ENCODE data around the gene ARMC3. TPM values are rescaled to one million over a fixed set of nuclear protein-coding genes. Genes with fewer than 3 reads are reported as not detected.

Gene ARMC3
- total and polyA plus RNA-seq, 4 donors: 0.05 TPM; not detected in 3

GRCh38 chr10:23038172-23038571, 110.3 kb downstream of the ARMC3 start:
- no peak for TF ChIP-seq NR2F2 (IDR thresholded peaks at IDR 0.05)
- TF ChIP-seq JUND (IDR thresholded peaks at IDR 0.05): no peak
- TF ChIP-seq FOXA2 (IDR thresholded peaks at IDR 0.05): no peak
- TF ChIP-seq, protein P1, sequence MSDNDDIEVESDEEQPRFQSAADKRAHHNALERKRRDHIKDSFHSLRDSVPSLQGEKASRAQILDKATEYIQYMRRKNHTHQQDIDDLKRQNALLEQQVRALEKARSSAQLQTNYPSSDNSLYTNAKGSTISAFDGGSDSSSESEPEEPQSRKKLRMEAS (IDR thresholded peaks at IDR 0.05): no peak
- TF ChIP-seq, protein P2, sequence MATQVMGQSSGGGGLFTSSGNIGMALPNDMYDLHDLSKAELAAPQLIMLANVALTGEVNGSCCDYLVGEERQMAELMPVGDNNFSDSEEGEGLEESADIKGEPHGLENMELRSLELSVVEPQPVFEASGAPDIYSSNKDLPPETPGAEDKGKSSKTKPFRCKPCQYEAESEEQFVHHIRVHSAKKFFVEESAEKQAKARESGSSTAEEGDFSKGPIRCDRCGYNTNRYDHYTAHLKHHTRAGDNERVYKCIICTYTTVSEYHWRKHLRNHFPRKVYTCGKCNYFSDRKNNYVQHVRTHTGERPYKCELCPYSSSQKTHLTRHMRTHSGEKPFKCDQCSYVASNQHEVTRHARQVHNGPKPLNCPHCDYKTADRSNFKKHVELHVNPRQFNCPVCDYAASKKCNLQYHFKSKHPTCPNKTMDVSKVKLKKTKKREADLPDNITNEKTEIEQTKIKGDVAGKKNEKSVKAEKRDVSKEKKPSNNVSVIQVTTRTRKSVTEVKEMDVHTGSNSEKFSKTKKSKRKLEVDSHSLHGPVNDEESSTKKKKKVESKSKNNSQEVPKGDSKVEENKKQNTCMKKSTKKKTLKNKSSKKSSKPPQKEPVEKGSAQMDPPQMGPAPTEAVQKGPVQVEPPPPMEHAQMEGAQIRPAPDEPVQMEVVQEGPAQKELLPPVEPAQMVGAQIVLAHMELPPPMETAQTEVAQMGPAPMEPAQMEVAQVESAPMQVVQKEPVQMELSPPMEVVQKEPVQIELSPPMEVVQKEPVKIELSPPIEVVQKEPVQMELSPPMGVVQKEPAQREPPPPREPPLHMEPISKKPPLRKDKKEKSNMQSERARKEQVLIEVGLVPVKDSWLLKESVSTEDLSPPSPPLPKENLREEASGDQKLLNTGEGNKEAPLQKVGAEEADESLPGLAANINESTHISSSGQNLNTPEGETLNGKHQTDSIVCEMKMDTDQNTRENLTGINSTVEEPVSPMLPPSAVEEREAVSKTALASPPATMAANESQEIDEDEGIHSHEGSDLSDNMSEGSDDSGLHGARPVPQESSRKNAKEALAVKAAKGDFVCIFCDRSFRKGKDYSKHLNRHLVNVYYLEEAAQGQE (IDR thresholded peaks at IDR 0.05): no peak
- TF ChIP-seq CTCF (IDR thresholded peaks at IDR 0.05; ENCODE audit: low read depth, low read length, missing input control): no peak
- no peak for TF ChIP-seq RAD21 (IDR thresholded peaks at IDR 0.05)
- no peak for TF ChIP-seq ATF3 (IDR thresholded peaks at IDR 0.05)
- no peak for TF ChIP-seq FOXA1 (IDR thresholded peaks at IDR 0.05)
- TF ChIP-seq SP1 (IDR thresholded peaks at IDR 0.05): no peak
- TF ChIP-seq HNF4G (IDR thresholded peaks at IDR 0.05): no peak
- no peak for TF ChIP-seq RXRA (IDR thresholded peaks at IDR 0.05)
- TF ChIP-seq ZBTB33 (IDR thresholded peaks at IDR 0.05): no peak
- TF ChIP-seq TAF1 (conservative IDR thresholded peaks at IDR 0.05): no peak
- no peak for TF ChIP-seq GABPA (IDR thresholded peaks at IDR 0.05 in 1 of 2, conservative IDR thresholded peaks at IDR 0.05 in 1 of 2)
- TF ChIP-seq EGR1 (IDR thresholded peaks at IDR 0.05; ENCODE audit: low read depth in 2 of 2): no peak
- TF ChIP-seq HNF4A (conservative IDR thresholded peaks at IDR 0.05): no peak
- TF ChIP-seq YY1 (IDR thresholded peaks at IDR 0.05): no peak
- H3K27ac ChIP-seq (ENCODE audit: low read depth in 1 of 2, low read length in 2 of 2): no peak overlapping the region
- H3K4me1 ChIP-seq (ENCODE audit: control insufficient read depth in 4 of 4, insufficient read depth in 4 of 4, low read length in 3 of 4): no peaks in the 10 kb centered on the region
- peaks cover 0 to 5% (median under 1%) of the 10 kb centered on the region in 4 donors for H3K9me3 ChIP-seq (ENCODE audit: control insufficient read depth in 4 of 4, low read length in 3 of 4)
- 87% methylated on average over 5 of the region's 5 CpGs for WGBS
- H3K4me3 ChIP-seq (ENCODE audit: low read depth in 1 of 3, low read length in 3 of 3): no peak overlapping the region
- no peak overlapping the region for H3K9ac ChIP-seq (ENCODE audit: low read depth in 1 of 2, low read length in 2 of 2)
- H3K27me3 ChIP-seq (ENCODE audit: control insufficient read depth in 4 of 4, insufficient read depth in 4 of 4, low read length in 3 of 4): no peaks in the 10 kb centered on the region
- DNase-seq (ENCODE audit: low spot score): no peak
- H3K36me3 ChIP-seq (ENCODE audit: control insufficient read depth in 4 of 4, insufficient read depth in 3 of 4, low read depth in 1 of 4, low read length in 3 of 4): no peaks in the 10 kb centered on the region

Data from liver (tissue), 9 donors.